Measurements from ENCODE around the gene AUH. TPM values are rescaled to one million over a fixed set of nuclear protein-coding genes. Genes with fewer than 3 reads are reported as not detected.

The AUH gene
- polyA plus RNA-seq, 1 donor from 2014 or later, result 42.6 TPM

GRCh38 chr9:91255327-91255726 is 106.4 kb downstream of the AUH start:
- no peaks in the 10 kb centered on the region for H3K79me2 ChIP-seq (replicated peaks; ENCODE audit: insufficient read depth, low read length)
- H3K27me3 ChIP-seq (ENCODE audit: insufficient read depth, low read depth, low read length), result no peaks in the 10 kb centered on the region
- H3K4me3 ChIP-seq (ENCODE audit: low read length), result no peak overlapping the region
- no peaks in the 10 kb centered on the region for H3K9me2 ChIP-seq (ENCODE audit: insufficient read depth, low read length)
- no peak overlapping the region for H2AFZ ChIP-seq (ENCODE audit: low read depth, low read length)
- H4K20me1 ChIP-seq (ENCODE audit: insufficient read depth), result no peaks in the 10 kb centered on the region
- no peak overlapping the region for H3K4me2 ChIP-seq (ENCODE audit: low read length)
- no peaks in the 10 kb centered on the region for H3F3A ChIP-seq (ENCODE audit: insufficient read depth, low read length, poor library complexity, severe bottlenecking)
- no peak for TF ChIP-seq MXI1 (conservative IDR thresholded peaks at IDR 0.05; ENCODE audit: poor library complexity, severe bottlenecking)
- no peak for TF ChIP-seq CTCF (IDR thresholded peaks at IDR 0.05; ENCODE audit: poor library complexity, severe bottlenecking)
- no peak for TF ChIP-seq EP300 (conservative IDR thresholded peaks at IDR 0.05; ENCODE audit: poor library complexity, severe bottlenecking)
- no peak for TF ChIP-seq RAD21 (conservative IDR thresholded peaks at IDR 0.05)
- no peak for TF ChIP-seq EZH2 (IDR thresholded peaks at IDR 0.05; ENCODE audit: borderline replicate concordance, insufficient read depth, low read length, poor library complexity, severe bottlenecking)
- TF ChIP-seq POLR2AphosphoS5 (IDR thresholded peaks at IDR 0.05), result no peak
- TF ChIP-seq TAF1 (IDR thresholded peaks at IDR 0.05; ENCODE audit: low read depth), result no peak
- TF ChIP-seq, protein P1, sequence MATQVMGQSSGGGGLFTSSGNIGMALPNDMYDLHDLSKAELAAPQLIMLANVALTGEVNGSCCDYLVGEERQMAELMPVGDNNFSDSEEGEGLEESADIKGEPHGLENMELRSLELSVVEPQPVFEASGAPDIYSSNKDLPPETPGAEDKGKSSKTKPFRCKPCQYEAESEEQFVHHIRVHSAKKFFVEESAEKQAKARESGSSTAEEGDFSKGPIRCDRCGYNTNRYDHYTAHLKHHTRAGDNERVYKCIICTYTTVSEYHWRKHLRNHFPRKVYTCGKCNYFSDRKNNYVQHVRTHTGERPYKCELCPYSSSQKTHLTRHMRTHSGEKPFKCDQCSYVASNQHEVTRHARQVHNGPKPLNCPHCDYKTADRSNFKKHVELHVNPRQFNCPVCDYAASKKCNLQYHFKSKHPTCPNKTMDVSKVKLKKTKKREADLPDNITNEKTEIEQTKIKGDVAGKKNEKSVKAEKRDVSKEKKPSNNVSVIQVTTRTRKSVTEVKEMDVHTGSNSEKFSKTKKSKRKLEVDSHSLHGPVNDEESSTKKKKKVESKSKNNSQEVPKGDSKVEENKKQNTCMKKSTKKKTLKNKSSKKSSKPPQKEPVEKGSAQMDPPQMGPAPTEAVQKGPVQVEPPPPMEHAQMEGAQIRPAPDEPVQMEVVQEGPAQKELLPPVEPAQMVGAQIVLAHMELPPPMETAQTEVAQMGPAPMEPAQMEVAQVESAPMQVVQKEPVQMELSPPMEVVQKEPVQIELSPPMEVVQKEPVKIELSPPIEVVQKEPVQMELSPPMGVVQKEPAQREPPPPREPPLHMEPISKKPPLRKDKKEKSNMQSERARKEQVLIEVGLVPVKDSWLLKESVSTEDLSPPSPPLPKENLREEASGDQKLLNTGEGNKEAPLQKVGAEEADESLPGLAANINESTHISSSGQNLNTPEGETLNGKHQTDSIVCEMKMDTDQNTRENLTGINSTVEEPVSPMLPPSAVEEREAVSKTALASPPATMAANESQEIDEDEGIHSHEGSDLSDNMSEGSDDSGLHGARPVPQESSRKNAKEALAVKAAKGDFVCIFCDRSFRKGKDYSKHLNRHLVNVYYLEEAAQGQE (IDR thresholded peaks at IDR 0.05; ENCODE audit: borderline replicate concordance), result no peak
- TF ChIP-seq SMC3 (conservative IDR thresholded peaks at IDR 0.05; ENCODE audit: poor library complexity), result no peak
- H3K27ac ChIP-seq (ENCODE audit: low read length), result no peak overlapping the region
- no peak overlapping the region for H3K9ac ChIP-seq (ENCODE audit: low read length)
- no peaks in the 10 kb centered on the region for H3K36me3 ChIP-seq (ENCODE audit: insufficient read depth, low read length)
- H3K9me3 ChIP-seq (ENCODE audit: low read length), result no peaks in the 10 kb centered on the region

DNA sequence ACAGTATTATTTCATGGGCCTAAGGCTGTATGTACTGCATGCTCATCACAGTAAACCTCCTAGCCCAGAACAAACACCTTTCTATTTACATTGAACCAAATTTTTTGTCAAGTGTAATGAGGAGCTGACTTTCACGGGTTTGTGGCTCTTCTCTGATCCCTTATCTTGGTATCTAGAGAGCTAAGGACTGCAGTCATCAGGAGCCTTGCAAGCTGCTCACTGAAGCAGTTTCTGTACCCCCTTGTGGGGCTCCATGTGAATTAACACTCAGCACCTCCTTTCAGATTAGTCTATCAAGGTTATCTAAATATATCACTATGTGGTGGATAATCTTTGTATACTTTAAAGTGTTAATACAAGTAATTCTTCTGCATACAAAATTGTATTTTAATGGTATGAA is 108.2 kb downstream of the AUH start:
- H3K79me2 ChIP-seq (replicated peaks; ENCODE audit: insufficient read depth, low read length), result no peaks in the 10 kb centered on the region
- TF ChIP-seq TAF1 (IDR thresholded peaks at IDR 0.05; ENCODE audit: low read depth) (no peak), POLR2AphosphoS5 (IDR thresholded peaks at IDR 0.05) (no peak), MXI1 (conservative IDR thresholded peaks at IDR 0.05; ENCODE audit: poor library complexity, severe bottlenecking) (no peak), EP300 (conservative IDR thresholded peaks at IDR 0.05; ENCODE audit: poor library complexity, severe bottlenecking) (no peak), RAD21 (conservative IDR thresholded peaks at IDR 0.05) (no peak), CTCF (IDR thresholded peaks at IDR 0.05; ENCODE audit: poor library complexity, severe bottlenecking) (no peak), SMC3 (conservative IDR thresholded peaks at IDR 0.05; ENCODE audit: poor library complexity) (no peak)
- H3K9me2 ChIP-seq (ENCODE audit: insufficient read depth, low read length), result no peaks in the 10 kb centered on the region

More for the DNA sequence above, 108.2 kb downstream of the AUH start:
- Histone ChIP-seq H4K20me1 (ENCODE audit: insufficient read depth) (no peaks in the 10 kb centered on the region), H3K4me3 (ENCODE audit: low read length) (no peak overlapping the region), H2AFZ (ENCODE audit: low read depth, low read length) (no peak overlapping the region), H3K27ac (ENCODE audit: low read length) (no peak overlapping the region), H3K4me2 (ENCODE audit: low read length) (no peak overlapping the region), H3K27me3 (ENCODE audit: insufficient read depth, low read depth, low read length) (no peaks in the 10 kb centered on the region), H3K9me3 (ENCODE audit: low read length) (no peaks in the 10 kb centered on the region), H3F3A (ENCODE audit: insufficient read depth, low read length, poor library complexity, severe bottlenecking) (no peaks in the 10 kb centered on the region), H3K9ac (ENCODE audit: low read length) (no peak overlapping the region), H3K36me3 (ENCODE audit: insufficient read depth, low read length) (no peaks in the 10 kb centered on the region)
